OCI-M2 (cell line): Measurements from ENCODE around the gene NTHL1.
"Not testable (repeated sequence)": the region's sequence is repeated elsewhere in the genome, so short reads cannot be mapped to it uniquely, and the experiment has no call there.

Experiments used
- DNase-seq: peaks from one replicate; lab custom pipeline; 2025; ENCODE audit not compliant: unreplicated experiment; lab: John Stamatoyannopoulos, UW

The NTHL1 gene

GRCh38 chr16:2011726-2012125 lies 35.9 kb downstream of the NTHL1 start:
- DNase-seq = not testable (repeated sequence)

- DNase-seq = no peak
Observed at GRCh38 chr16:2009791-2010510, 37.7 kb downstream of the NTHL1 start, which contains the start of gene ZNF598. Gene ZNF598 (minus strand): TSS chr16:2009821.

- no peak for DNase-seq
Observed at GRCh38 chr16:2009164-2009711, 38.4 kb downstream of the NTHL1 start.

GRCh38 chr16:2008631-2009163 lies 38.9 kb downstream of the NTHL1 start:
- no peak for DNase-seq

GRCh38 chr16:2008009-2008526 lies 39.6 kb downstream of the NTHL1 start:
- no peak for DNase-seq

GRCh38 chr16:2007081-2007836 lies 40.4 kb downstream of the NTHL1 start:
- no peak for DNase-seq

GRCh38 chr16:2006317-2006716 lies 41.3 kb downstream of the NTHL1 start:
- DNase-seq = no peak

GRCh38 chr16:2005646-2006045 lies 42.0 kb downstream of the NTHL1 start:
- DNase-seq = no peak

- DNase-seq = no peak
Observed at GRCh38 chr16:2004795-2005517, 42.7 kb downstream of the NTHL1 start.

- no peak for DNase-seq
Observed at GRCh38 chr16:2003827-2004641, 43.6 kb downstream of the NTHL1 start.

GRCh38 chr16:2003231-2003826 lies 44.3 kb downstream of the NTHL1 start:
- no peak for DNase-seq

- DNase-seq = no peak
Observed at GRCh38 chr16:2002406-2003230, 45.0 kb downstream of the NTHL1 start.

- DNase-seq = no peak
Observed at GRCh38 chr16:2001456-2002355, 45.9 kb downstream of the NTHL1 start.

- no peak for DNase-seq
Observed at GRCh38 chr16:2001035-2001434, 46.6 kb downstream of the NTHL1 start.

GRCh38 chr16:1999866-2000514 lies 47.6 kb downstream of the NTHL1 start:
- DNase-seq = no peak

GRCh38 chr16:1998852-1999801 lies 48.5 kb downstream of the NTHL1 start:
- no peak for DNase-seq
